ENCODE results near the gene RAB40B.

The RAB40B gene

DNA sequence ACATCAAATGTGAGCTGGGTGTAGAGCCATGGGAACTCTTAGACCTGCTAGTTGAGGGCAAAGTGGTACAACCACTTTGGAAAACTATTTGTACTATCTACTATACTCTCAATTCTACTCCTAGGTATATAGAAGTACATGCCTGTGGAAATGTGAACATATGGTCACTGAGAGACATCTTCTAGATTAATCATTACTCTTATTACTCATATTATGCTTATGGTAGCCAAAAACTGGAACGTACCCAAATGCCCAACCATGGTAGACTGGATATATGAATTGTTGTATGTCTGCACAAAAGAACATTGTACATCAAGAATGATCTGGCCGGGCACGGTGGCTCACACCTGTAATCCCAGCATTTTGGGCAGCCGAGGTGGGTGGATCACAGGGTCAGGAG, 53.0 kb downstream of the RAB40B start:
- DNase-seq: no peak
- Histone ChIP-seq H3K27ac (no peak overlapping the region), H3K36me3 (replicated peaks) (peaks cover 29% of the 10 kb centered on the region), H3K4me3 (ENCODE audit: low read depth, low read length) (no peak overlapping the region), H3K27me3 (replicated peaks) (no peaks in the 10 kb centered on the region)
- in situ Hi-C loops (cut with HindIII; ENCODE audit: low pct_ligation_motif_present, low sequenced_read_pairs): no loop called here
- TF ChIP-seq, protein P1, sequence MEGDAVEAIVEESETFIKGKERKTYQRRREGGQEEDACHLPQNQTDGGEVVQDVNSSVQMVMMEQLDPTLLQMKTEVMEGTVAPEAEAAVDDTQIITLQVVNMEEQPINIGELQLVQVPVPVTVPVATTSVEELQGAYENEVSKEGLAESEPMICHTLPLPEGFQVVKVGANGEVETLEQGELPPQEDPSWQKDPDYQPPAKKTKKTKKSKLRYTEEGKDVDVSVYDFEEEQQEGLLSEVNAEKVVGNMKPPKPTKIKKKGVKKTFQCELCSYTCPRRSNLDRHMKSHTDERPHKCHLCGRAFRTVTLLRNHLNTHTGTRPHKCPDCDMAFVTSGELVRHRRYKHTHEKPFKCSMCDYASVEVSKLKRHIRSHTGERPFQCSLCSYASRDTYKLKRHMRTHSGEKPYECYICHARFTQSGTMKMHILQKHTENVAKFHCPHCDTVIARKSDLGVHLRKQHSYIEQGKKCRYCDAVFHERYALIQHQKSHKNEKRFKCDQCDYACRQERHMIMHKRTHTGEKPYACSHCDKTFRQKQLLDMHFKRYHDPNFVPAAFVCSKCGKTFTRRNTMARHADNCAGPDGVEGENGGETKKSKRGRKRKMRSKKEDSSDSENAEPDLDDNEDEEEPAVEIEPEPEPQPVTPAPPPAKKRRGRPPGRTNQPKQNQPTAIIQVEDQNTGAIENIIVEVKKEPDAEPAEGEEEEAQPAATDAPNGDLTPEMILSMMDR (IDR thresholded peaks at IDR 0.05; ENCODE audit: low read depth, low read length, missing control alignments): no peak

- Histone ChIP-seq H3K36me3 (replicated peaks) (peaks cover 37% of the 10 kb centered on the region), H3K27me3 (replicated peaks) (no peaks in the 10 kb centered on the region), H3K4me3 (ENCODE audit: low read depth, low read length) (no peak overlapping the region), H3K27ac (no peak overlapping the region)
- DNase-seq: no peak
- in situ Hi-C loops (cut with HindIII; ENCODE audit: low pct_ligation_motif_present, low sequenced_read_pairs): no loop called here
- TF ChIP-seq, protein P1 (IDR thresholded peaks at IDR 0.05; ENCODE audit: low read depth, low read length, missing control alignments): no peak
Observed at GRCh38 chr17:82644148-82644547, 54.4 kb downstream of the RAB40B start.

GRCh38 chr17:82642022-82642421, 56.5 kb downstream of the RAB40B start:
- in situ Hi-C loops (cut with HindIII; ENCODE audit: low pct_ligation_motif_present, low sequenced_read_pairs): no loop called here
- DNase-seq: no peak
- H3K27ac ChIP-seq: no peak overlapping the region
- H3K36me3 ChIP-seq (replicated peaks): peaks cover 39% of the 10 kb centered on the region
- H3K4me3 ChIP-seq (ENCODE audit: low read depth, low read length): no peak overlapping the region
- H3K27me3 ChIP-seq (replicated peaks): no peaks in the 10 kb centered on the region
- TF ChIP-seq, protein P1 (IDR thresholded peaks at IDR 0.05; ENCODE audit: low read depth, low read length, missing control alignments): no peak

DNA sequence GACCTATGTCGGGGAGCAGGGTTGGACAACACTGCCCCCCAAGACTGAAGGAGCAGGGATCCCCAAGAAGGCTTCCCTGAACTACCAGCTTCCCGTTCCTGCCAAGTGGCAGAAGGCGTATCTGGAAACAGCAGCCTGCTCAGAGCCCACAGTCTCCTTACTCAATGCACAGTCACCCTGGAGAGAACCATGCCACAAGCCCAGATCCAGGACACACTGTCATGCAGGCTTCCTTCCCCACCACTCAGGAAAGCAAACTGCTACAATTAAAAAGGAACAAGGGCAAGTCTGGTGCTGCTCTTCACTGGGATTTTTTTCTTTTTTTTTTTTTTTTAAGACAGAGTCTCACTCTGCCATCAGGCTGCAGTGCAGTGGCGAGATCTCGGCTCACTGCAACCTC, 58.5 kb downstream of the RAB40B start:
- Histone ChIP-seq H3K27ac (no peak overlapping the region), H3K4me3 (ENCODE audit: low read depth, low read length) (no peak overlapping the region), H3K36me3 (replicated peaks) (peaks cover 39% of the 10 kb centered on the region), H3K27me3 (replicated peaks) (no peaks in the 10 kb centered on the region)
- in situ Hi-C loops (cut with HindIII; ENCODE audit: low pct_ligation_motif_present, low sequenced_read_pairs): no loop called here
- TF ChIP-seq, protein P1 (IDR thresholded peaks at IDR 0.05; ENCODE audit: low read depth, low read length, missing control alignments): no peak
- DNase-seq: no peak

- H3K27ac ChIP-seq: no peak overlapping the region
- TF ChIP-seq, protein P1 (IDR thresholded peaks at IDR 0.05; ENCODE audit: low read depth, low read length, missing control alignments): no peak
- peaks cover 39% of the 10 kb centered on the region for H3K36me3 ChIP-seq (replicated peaks)
- no peaks in the 10 kb centered on the region for H3K27me3 ChIP-seq (replicated peaks)
- H3K4me3 ChIP-seq (ENCODE audit: low read depth, low read length): no peak overlapping the region
- in situ Hi-C loops (cut with HindIII; ENCODE audit: low pct_ligation_motif_present, low sequenced_read_pairs): no loop called here
- DNase-seq: no peak
Observed at GRCh38 chr17:82639628-82640027, 58.9 kb downstream of the RAB40B start.

DNA sequence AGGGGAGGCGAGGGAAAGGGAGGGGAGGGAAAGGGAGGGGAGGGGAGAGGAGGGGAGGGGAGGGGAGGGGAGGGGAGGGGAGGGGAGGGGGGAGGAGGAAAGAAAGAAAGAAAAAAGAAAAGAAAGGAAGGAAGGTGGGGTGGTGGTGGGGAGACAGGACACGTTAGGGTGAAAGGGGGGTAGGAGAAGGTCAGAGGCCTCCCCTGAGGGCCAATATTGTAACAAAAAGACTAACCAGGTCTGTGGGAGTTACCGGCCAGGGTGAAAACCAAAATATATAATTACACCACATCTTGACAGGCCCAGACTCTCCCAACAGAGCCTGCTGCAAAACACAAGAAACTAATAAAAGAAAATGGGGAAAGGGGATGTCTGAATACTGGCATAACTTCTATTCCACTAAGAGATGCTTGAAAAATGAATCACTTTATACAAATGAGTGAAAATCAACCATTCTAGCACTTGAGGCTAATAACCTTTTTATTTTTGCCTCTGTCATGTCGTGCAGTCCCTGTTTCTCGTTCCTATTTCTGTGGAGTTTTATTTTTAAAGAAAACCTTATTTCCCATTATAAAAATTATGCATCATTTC, 60.2 kb downstream of the RAB40B start:
- TF ChIP-seq, protein P1 (IDR thresholded peaks at IDR 0.05; ENCODE audit: low read depth, low read length, missing control alignments): no peak
- peaks cover 31% of the 10 kb centered on the region for H3K36me3 ChIP-seq (replicated peaks)
- DNase-seq: no peak
- in situ Hi-C loops (cut with HindIII; ENCODE audit: low pct_ligation_motif_present, low sequenced_read_pairs): no loop called here
- no peak overlapping the region for H3K27ac ChIP-seq
- H3K4me3 ChIP-seq (ENCODE audit: low read depth, low read length): no peak overlapping the region
- no peaks in the 10 kb centered on the region for H3K27me3 ChIP-seq (replicated peaks)

Measured in brain microvascular endothelial cell (primary cell).